Measurements from ENCODE around the gene SOCS1.

Gene SOCS1

GRCh38 chr16:11240636-11241473 is 15.1 kb downstream of the SOCS1 start:
- no peak overlapping the region for H3K4me3 ChIP-seq (ENCODE audit: low read depth, low read length)
- no peak for TF ChIP-seq CTCF (IDR thresholded peaks at IDR 0.05; ENCODE audit: low read depth, low read length)
- H3K9me3 ChIP-seq, result no peaks in the 10 kb centered on the region
- H3K27me3 ChIP-seq, result no peaks in the 10 kb centered on the region
- DNase-seq, result no peak
- no peaks in the 10 kb centered on the region for H3K36me3 ChIP-seq
- no peaks in the 10 kb centered on the region for H3K4me1 ChIP-seq

- H3K27me3 ChIP-seq, result no peaks in the 10 kb centered on the region
- DNase-seq, result no peak
- no peak overlapping the region for H3K4me3 ChIP-seq (ENCODE audit: low read depth, low read length)
- H3K9me3 ChIP-seq, result no peaks in the 10 kb centered on the region
- no peak for TF ChIP-seq CTCF (IDR thresholded peaks at IDR 0.05; ENCODE audit: low read depth, low read length)
- no peaks in the 10 kb centered on the region for H3K36me3 ChIP-seq
- no peaks in the 10 kb centered on the region for H3K4me1 ChIP-seq
Observed at GRCh38 chr16:11239644-11240632, 16.1 kb downstream of the SOCS1 start.

- no peak for TF ChIP-seq CTCF (IDR thresholded peaks at IDR 0.05; ENCODE audit: low read depth, low read length)
- Histone ChIP-seq H3K4me1 (no peaks in the 10 kb centered on the region), H3K36me3 (no peaks in the 10 kb centered on the region), H3K27me3 (no peaks in the 10 kb centered on the region), H3K9me3 (no peaks in the 10 kb centered on the region), H3K4me3 (ENCODE audit: low read depth, low read length) (no peak overlapping the region)
- no peak for DNase-seq
Observed at GRCh38 chr16:11238272-11239202, 17.5 kb downstream of the SOCS1 start.

GRCh38 chr16:11236461-11237254 is 19.3 kb downstream of the SOCS1 start:
- TF ChIP-seq CTCF (IDR thresholded peaks at IDR 0.05; ENCODE audit: low read depth, low read length), result no peak
- Histone ChIP-seq H3K4me1 (no peaks in the 10 kb centered on the region), H3K9me3 (no peaks in the 10 kb centered on the region), H3K4me3 (ENCODE audit: low read depth, low read length) (no peak overlapping the region), H3K36me3 (no peaks in the 10 kb centered on the region), H3K27me3 (no peaks in the 10 kb centered on the region)
- DNase-seq, result no peak

GRCh38 chr16:11235703-11235991 is 20.4 kb downstream of the SOCS1 start:
- Histone ChIP-seq H3K9me3 (no peaks in the 10 kb centered on the region; the same call in 1 of the 2 replicates), H3K4me3 (ENCODE audit: low read depth, low read length) (no peak overlapping the region), H3K36me3 (no peaks in the 10 kb centered on the region), H3K27me3 (no peaks in the 10 kb centered on the region), H3K4me1 (no peaks in the 10 kb centered on the region)
- TF ChIP-seq CTCF (IDR thresholded peaks at IDR 0.05; ENCODE audit: low read depth, low read length), result no peak
- no peak for DNase-seq

All from BE2C (cell line).